GM12878 (cell line): ENCODE data around the gene KIF12. TPM values are rescaled to one million over a fixed set of nuclear protein-coding genes. Genes with fewer than 3 reads are reported as not detected.

Experiments
- ATAC-seq: fragments of 200-7000 bp; cut with Tn5 transposase; 3 replicates; pipeline ENCODE4 v1.9.1; 2020; ENCODE audit warnings: mild to moderate bottlenecking, moderate library complexity
- BruUV-seq: library from RNA; stranded (reverse); fragments of 400-500 nt; replicated peaks from 2 replicates; lab custom pipeline; 2021; lab: Mats Ljungman, UMichigan
- CTCF ChIA-PET: fragments of 300-600 bp; sonication (Branson Sonifier 250); formaldehyde crosslinking; extraction: SDS; loops from one replicate; lab custom pipeline; 2021; ENCODE audit warnings: inconsistent platforms; lab: Yijun Ruan, JAX
- POLR2A ChIA-PET: fragments of 350-600 bp; formaldehyde crosslinking; extraction: SDS; loops from one replicate; lab custom pipeline; 2021; ENCODE audit warnings: inconsistent platforms; lab: Charles Lee
- RAD21 ChIA-PET: fragments of 300-600 bp; sonication (Branson Sonifier 250); formaldehyde crosslinking; loops from one replicate; lab custom pipeline; 2023; ENCODE audit warnings: antibody characterized with exemption; ENCODE audit not compliant: unreplicated experiment; lab: Charles Lee
- SMC1A ChIA-PET: fragments of 300-600 bp; sonication (Branson Sonifier 250); formaldehyde crosslinking; loops from one replicate; lab custom pipeline; 2023; ENCODE audit not compliant: unreplicated experiment, uncharacterized antibody; lab: Charles Lee
- DNase-seq: peaks from one replicate; pipeline ENCODE4 v3.0.0-alpha.2; 2011; ENCODE audit warnings: low read depth, low spot score
- FAIRE-seq: peaks from 3 replicates; lab custom pipeline; 2011; peaks lifted over from hg19 to GRCh38; lab: Jason Lieb, UNC
- H2AFZ ChIP-seq: 2 replicates; pipeline ENCODE4 v1.6.0; 2011; ENCODE audit warnings: low read depth, low read length, control low read depth; ENCODE audit not compliant: control insufficient read depth
- H3K27ac ChIP-seq: 2 replicates; pipeline ENCODE4 v1.5.1; 2011; ENCODE audit warnings: control low read depth; ENCODE audit not compliant: control insufficient read depth, insufficient read depth
- H3K27me3 ChIP-seq, 2 experiments: replicated peaks in 1 of 2; 2 replicates each; pipeline versions ENCODE4 v1.6.0 to v1.6.1; 2011; ENCODE audit warnings: low read length in 1 of 2; ENCODE audit not compliant: control insufficient read depth in 2 of 2, insufficient read depth in 2 of 2
- H3K36me3 ChIP-seq, 2 experiments: 2 replicates each; pipeline ENCODE4 v1.5.1; 2011; ENCODE audit warnings: low read length in 1 of 2; ENCODE audit not compliant: control insufficient read depth in 2 of 2, insufficient read depth in 2 of 2
- H3K4me1 ChIP-seq: 2 replicates; pipeline ENCODE4 v1.6.1; 2011; ENCODE audit warnings: mild to moderate bottlenecking, low read length, moderate library complexity, mixed read lengths; ENCODE audit not compliant: control insufficient read depth, insufficient read depth
- H3K4me2 ChIP-seq: 2 replicates; pipeline ENCODE4 v1.6.0; 2011; ENCODE audit warnings: control low read depth; ENCODE audit not compliant: control insufficient read depth, insufficient read depth
- H3K4me3 ChIP-seq: fragments of 200-600 bp; sonication (generic); 2 replicates; pipeline ENCODE4 v1.5.1; 2016
- H3K79me2 ChIP-seq: 2 replicates; pipeline ENCODE4 v1.6.0; 2011; ENCODE audit warnings: low read length; ENCODE audit not compliant: control insufficient read depth, insufficient read depth
- H3K9ac ChIP-seq: 2 replicates; pipeline ENCODE4 v1.8.0; 2011; ENCODE audit warnings: low read length, control low read depth, mixed read lengths; ENCODE audit not compliant: control insufficient read depth, insufficient read depth
- H3K9me3 ChIP-seq: replicated peaks from 3 replicates; pipeline ENCODE4 v1.5.1; 2011; ENCODE audit warnings: mild to moderate bottlenecking, low read length; ENCODE audit not compliant: control insufficient read depth, insufficient read depth
- H4K20me1 ChIP-seq: 2 replicates; pipeline ENCODE4 v1.6.0; 2011; ENCODE audit not compliant: control insufficient read depth, insufficient read depth
- ATF7 ChIP-seq: fragments of 450-650 bp; IDR thresholded peaks from 2 replicates; pipeline ENCODE4 v1.6.1; 2016; ENCODE audit warnings: low read depth, mild to moderate bottlenecking
- BHLHE40 ChIP-seq, 2 experiments: fragments of 450-650 bp in 1 of 2; IDR thresholded peaks; 2 replicates each; pipeline ENCODE4 v1.6.1; 2011 to 2017; ENCODE audit warnings: low read depth in 2 of 2, borderline replicate concordance in 1 of 2, improper control_type of control experiment in 1 of 2, low read length in 1 of 2, mild to moderate bottlenecking in 1 of 2
- FOXM1 ChIP-seq: IDR thresholded peaks from 2 replicates; pipeline ENCODE4 v1.6.1; 2012; ENCODE audit warnings: low read depth, mild to moderate bottlenecking, inconsistent platforms, low read length, moderate library complexity
- GABPA ChIP-seq: IDR thresholded peaks from 2 replicates; pipeline ENCODE4 v1.6.1; 2014; ENCODE audit warnings: antibody characterized with exemption, low read depth, mild to moderate bottlenecking, inconsistent platforms
- GATAD2B ChIP-seq: fragments of 450-650 bp; conservative IDR thresholded peaks from 2 replicates; pipeline ENCODE4 v1.6.1; 2017; ENCODE audit warnings: low read depth, mild to moderate bottlenecking, moderate library complexity
- HCFC1 ChIP-seq: fragments of 150-350 bp; IDR thresholded peaks from 2 replicates; pipeline ENCODE4 v1.6.1; 2014; ENCODE audit warnings: low read length
- JUND ChIP-seq: IDR thresholded peaks from 2 replicates; pipeline ENCODE4 v1.6.1; 2012; ENCODE audit warnings: low read depth, mild to moderate bottlenecking, low read length, improper control_type of control experiment, moderate library complexity
- NR2C2 ChIP-seq: IDR thresholded peaks from 2 replicates; pipeline ENCODE4 v1.6.1; 2011; ENCODE audit warnings: borderline replicate concordance, low read depth; ENCODE audit not compliant: control insufficient read depth, insufficient read length
- NRF1 ChIP-seq: conservative IDR thresholded peaks from 2 replicates; pipeline ENCODE4 v1.6.1; 2011; ENCODE audit warnings: mild to moderate bottlenecking, low read depth, low read length, improper control_type of control experiment
- PRDM15 ChIP-seq: fragments of 450-650 bp; formaldehyde crosslinking; IDR thresholded peaks from 2 replicates; pipeline ENCODE4 v1.4.0; 2020; ENCODE audit warnings: mild to moderate bottlenecking, moderate library complexity
- RCOR1 ChIP-seq: conservative IDR thresholded peaks from 2 replicates; pipeline ENCODE4 v1.6.1; 2012; ENCODE audit warnings: low read depth, low read length, improper control_type of control experiment
- RELA ChIP-seq: fragments of 450-650 bp; IDR thresholded peaks from 2 replicates; pipeline ENCODE4 v1.8.0; 2014; ENCODE audit warnings: borderline replicate concordance; ENCODE audit not compliant: partially characterized antibody
- TCF7 ChIP-seq: IDR thresholded peaks from 2 replicates; pipeline ENCODE4 v1.6.1; 2014; ENCODE audit warnings: antibody characterized with exemption, borderline replicate concordance
- USF1 ChIP-seq: IDR thresholded peaks from 2 replicates; pipeline ENCODE4 v1.6.1; 2011; ENCODE audit warnings: borderline replicate concordance, low read depth, mild to moderate bottlenecking, moderate library complexity, mixed read lengths, low read length; ENCODE audit not compliant: insufficient read depth; ENCODE audit errors: extremely low read length
- ZNF687 ChIP-seq: fragments of 450-650 bp; IDR thresholded peaks from 2 replicates; pipeline ENCODE4 v1.6.1; 2017; ENCODE audit warnings: mild to moderate bottlenecking, moderate library complexity
- WGBS: methylation state at CpG from one replicate; pipeline ENCODE4 v1.1.6; 2016; ENCODE audit warnings: low lambda C conversion rate; ENCODE audit not compliant: insufficient replicate concordance, insufficient coverage; ENCODE audit errors: missing lambda C conversion rate; 5-methylcytosine and 5-hydroxymethylcytosine counted together
- in situ Hi-C: fragments of 300-500 bp; cut with MboI; formaldehyde crosslinking; loops from 9 replicates; pipeline ENCODE4 v1.14.3; 2018; ENCODE audit warnings: mixed read lengths
- intact Hi-C: fragments of 100-400 bp; cut with micrococcal nuclease; formaldehyde crosslinking; loops from one replicate; pipeline ENCODE4 v1.14.2; 2022; ENCODE audit not compliant: unreplicated experiment
- polyA plus RNA-seq, 11 experiments: library from polyadenylated mRNA; depleted of rRNA in 4 of 11; unstranded in 6 of 11; stranded (reverse) in 5 of 11; fragments of >200 nt; fragmentation: Nextera tagmentation in 4 of 11; fragmentation: Illumina TruSeq in 1 of 11; extraction: Ambion mirVana in 4 of 11; extraction: Trizol in 1 of 11; gene quantifications; 1 replicate in 1 of 11; 2 replicates in 10 of 11; pipeline versions ENCODE4 v1.2.1 to v1.2.3, GENCODE V29; 2011 to 2016; ENCODE audit warnings: inconsistent platforms in 2 of 11, missing spikeins in 2 of 11, low read depth in 1 of 11
- total RNA-seq, 4 experiments: library from RNA; depleted of rRNA in 3 of 4; stranded (reverse); fragments of >200 nt in 3 of 4; fragmentation: Illumina TruSeq in 1 of 4; extraction: Trizol in 1 of 4; gene quantifications; 2 replicates each; pipeline versions ENCODE4 v1.2.1 to v1.2.3, GENCODE V29; 2013 to 2021

KIF12 gene
- total and polyA plus RNA-seq, 10 of the 15 experiments (the other 5 are each of a cell fraction or from before 2014, with no cell fraction given) = not detected

- FAIRE-seq = no peak
- POLR2A ChIA-PET = no interaction called here
- SMC1A ChIA-PET = no interaction called here
These were observed 19.1 kb upstream of the KIF12 start for GRCh38 chr9:114117996-114118830.

More at GRCh38 chr9:114117996-114118830, 19.1 kb upstream of the KIF12 start:
- Histone ChIP-seq H2AFZ (no peak overlapping the region), H3K9ac (no peak overlapping the region), H3K36me3 (no peaks in the 10 kb centered on the region), H3K4me3 (no peak overlapping the region), H3K4me1 (no peaks in the 10 kb centered on the region), H3K4me2 (no peak overlapping the region), H3K79me2 (no peaks in the 10 kb centered on the region), H3K27me3 (peaks cover 2 to 6% of the 10 kb centered on the region in 2 experiments; a peak in 3 of 4 replicates), H3K9me3 (no peaks in the 10 kb centered on the region), H4K20me1 (no peaks in the 10 kb centered on the region), H3K27ac (no peak overlapping the region)
- WGBS = 37% methylated on average over 21 of the region's 21 CpGs
- ATAC-seq (no peak), DNase-seq (no peak)
- TF ChIP-seq NRF1 (no peak), ZNF687 (no peak), JUND (no peak), NR2C2 (no peak), HCFC1 (no peak), TCF7 (no peak), FOXM1 (no peak), PRDM15 (CRISPR knock-in tag) (no peak), GABPA (no peak), BHLHE40 (IDR thresholded peaks at IDR 0.05; ENCODE audit: borderline replicate concordance in 1 of 2, low read depth in 2 of 2, low read length in 1 of 2) (no peak), USF1 (no peak), ATF7 (no peak), GATAD2B (no peak), RCOR1 (no peak), RELA (no peak)
- ChIA-PET RAD21 (no interaction called here), CTCF (no interaction called here)
- in situ Hi-C loops = no loop called here
- intact Hi-C loops = no loop called here
- no TSS peak for BruUV-seq
